ENCODE measurements around the gene PPP2R5A. TPM values are rescaled to one million over a fixed set of nuclear protein-coding genes. Genes with fewer than 3 reads are reported as not detected.

PPP2R5A gene
- total RNA-seq, 2 experiments from 2014 or later = 44.3 to 46.2 TPM

- TF ChIP-seq CTCF (IDR thresholded peaks at IDR 0.05) = no peak
- H3K4me1 Mint-ChIP-seq (ENCODE audit: low read depth) = peaks cover 43% of the 10 kb centered on the region
- ATAC-seq (ENCODE audit: poor library complexity) (peak; percentile 33), DNase-seq (peak in 3 of 14 experiments; percentile 9 to 18 (median 9))
- H3K4me3 ChIP-seq (ENCODE audit: low read length) = no peak overlapping the region
- no peaks in the 10 kb centered on the region for H3K27me3 ChIP-seq (ENCODE audit: control insufficient read depth in 1 of 2, insufficient read depth in 2 of 2, low read length in 2 of 2)
- H3K27ac ChIP-seq (ENCODE audit: low read depth in 1 of 2, low read length in 2 of 2) = no peak overlapping the region
- no peaks in the 10 kb centered on the region for H3K36me3 Mint-ChIP-seq (ENCODE audit: low read depth)
- no peak overlapping the region for H3K4me3 Mint-ChIP-seq
- ChIA-PET POLR2A (no interaction called here), CTCF (no interaction called here)
- no peak overlapping the region for H3K27ac Mint-ChIP-seq
- intact Hi-C loops (cut with DNase I, micrococcal nuclease) = no loop called here
- H3K9me3 ChIP-seq (ENCODE audit: control insufficient read depth in 1 of 2, insufficient read depth in 1 of 2, low read length in 2 of 2) = no peaks in the 10 kb centered on the region
- no peaks in the 10 kb centered on the region for H3K9me3 Mint-ChIP-seq
- H3K4me1 ChIP-seq (ENCODE audit: insufficient read depth, low read length) = peaks cover 22% of the 10 kb centered on the region
- H3K27me3 Mint-ChIP-seq = no peaks in the 10 kb centered on the region
- no peaks in the 10 kb centered on the region for H3K36me3 ChIP-seq (ENCODE audit: insufficient read depth, low read length)
Measured at GRCh38 chr1:212260557-212261355, 24.5 kb upstream of the PPP2R5A start.

GRCh38 chr1:212261361-212261929, 23.8 kb upstream of the PPP2R5A start:
- H3K4me3 Mint-ChIP-seq = no peak overlapping the region
- H3K4me1 Mint-ChIP-seq (ENCODE audit: low read depth) = peaks cover 36% of the 10 kb centered on the region
- no peak overlapping the region for H3K27ac Mint-ChIP-seq
- ATAC-seq (ENCODE audit: poor library complexity) (no peak), DNase-seq (no peak)
- no peaks in the 10 kb centered on the region for H3K36me3 Mint-ChIP-seq (ENCODE audit: low read depth)
- no peak overlapping the region for H3K4me3 ChIP-seq (ENCODE audit: low read length)
- intact Hi-C loops (cut with DNase I, micrococcal nuclease) = no loop called here
- H3K27ac ChIP-seq (ENCODE audit: low read depth in 1 of 2, low read length in 2 of 2) = no peak overlapping the region
- H3K27me3 Mint-ChIP-seq = no peaks in the 10 kb centered on the region
- H3K4me1 ChIP-seq (ENCODE audit: insufficient read depth, low read length) = peaks cover 15% of the 10 kb centered on the region
- no peaks in the 10 kb centered on the region for H3K36me3 ChIP-seq (ENCODE audit: insufficient read depth, low read length)
- TF ChIP-seq CTCF (IDR thresholded peaks at IDR 0.05) = no peak
- no peaks in the 10 kb centered on the region for H3K9me3 ChIP-seq (ENCODE audit: control insufficient read depth in 1 of 2, insufficient read depth in 1 of 2, low read length in 2 of 2)
- no peaks in the 10 kb centered on the region for H3K9me3 Mint-ChIP-seq
- POLR2A ChIA-PET = interaction anchor here (1.8 kb wide), 1 partner anchor 25 kb away, joined by 8 read pairs; no protein-coding TSS in a partner anchor
- CTCF ChIA-PET = no interaction called here
- H3K27me3 ChIP-seq (ENCODE audit: control insufficient read depth in 1 of 2, insufficient read depth in 2 of 2, low read length in 2 of 2) = no peaks in the 10 kb centered on the region

GRCh38 chr1:212267017-212267416, 18.2 kb upstream of the PPP2R5A start:
- CTCF ChIA-PET = no interaction called here
- Histone ChIP-seq H3K4me3 (ENCODE audit: low read length) (no peak overlapping the region), H3K27ac (ENCODE audit: low read depth in 1 of 2, low read length in 2 of 2) (no peak overlapping the region), H3K36me3 (ENCODE audit: insufficient read depth, low read length) (no peaks in the 10 kb centered on the region), H3K4me1 (ENCODE audit: insufficient read depth, low read length) (no peaks in the 10 kb centered on the region), H3K27me3 (ENCODE audit: control insufficient read depth in 1 of 2, insufficient read depth in 2 of 2, low read length in 2 of 2) (no peaks in the 10 kb centered on the region), H3K9me3 (ENCODE audit: control insufficient read depth in 1 of 2, insufficient read depth in 1 of 2, low read length in 2 of 2) (no peaks in the 10 kb centered on the region)
- POLR2A ChIA-PET = interaction anchor here (0.7 kb wide), 1 partner anchor 12 kb away, joined by 3 read pairs; no protein-coding TSS in a partner anchor
- H3K4me3 Mint-ChIP-seq = no peak overlapping the region
- DNase-seq = no peak
- intact Hi-C loops (cut with DNase I, micrococcal nuclease) = no loop called here
- TF ChIP-seq CTCF (IDR thresholded peaks at IDR 0.05) = no peak
- no peaks in the 10 kb centered on the region for H3K4me1 Mint-ChIP-seq (ENCODE audit: low read depth)
- H3K9me3 Mint-ChIP-seq = no peaks in the 10 kb centered on the region
- H3K36me3 Mint-ChIP-seq (ENCODE audit: low read depth) = no peaks in the 10 kb centered on the region
- no peak overlapping the region for H3K27ac Mint-ChIP-seq
- no peaks in the 10 kb centered on the region for H3K27me3 Mint-ChIP-seq
- no peak for ATAC-seq (ENCODE audit: poor library complexity)

All from CD4-positive, alpha-beta T cell (primary cell).